ENCODE data around the gene DARS1.

DNA sequence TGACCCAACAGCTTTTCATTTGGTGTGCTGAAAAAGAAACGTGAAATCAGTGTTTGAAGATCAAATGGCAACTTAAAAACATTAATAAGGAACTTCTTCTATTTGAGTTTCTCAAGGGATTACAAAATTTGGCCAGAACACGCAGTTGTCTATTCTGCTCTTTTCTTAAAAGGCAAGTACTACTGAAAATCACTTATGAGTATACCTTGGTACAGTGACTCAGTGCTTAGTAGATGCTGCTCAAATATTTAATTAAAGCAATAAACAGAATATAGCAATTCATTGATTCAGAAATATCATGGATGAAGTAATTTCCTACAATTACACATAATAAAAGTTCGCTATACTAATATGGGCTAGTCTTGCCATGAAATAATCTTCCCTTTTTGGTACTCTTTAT is 70.9 kb downstream of the DARS1 start:
- TF ChIP-seq, protein P1, sequence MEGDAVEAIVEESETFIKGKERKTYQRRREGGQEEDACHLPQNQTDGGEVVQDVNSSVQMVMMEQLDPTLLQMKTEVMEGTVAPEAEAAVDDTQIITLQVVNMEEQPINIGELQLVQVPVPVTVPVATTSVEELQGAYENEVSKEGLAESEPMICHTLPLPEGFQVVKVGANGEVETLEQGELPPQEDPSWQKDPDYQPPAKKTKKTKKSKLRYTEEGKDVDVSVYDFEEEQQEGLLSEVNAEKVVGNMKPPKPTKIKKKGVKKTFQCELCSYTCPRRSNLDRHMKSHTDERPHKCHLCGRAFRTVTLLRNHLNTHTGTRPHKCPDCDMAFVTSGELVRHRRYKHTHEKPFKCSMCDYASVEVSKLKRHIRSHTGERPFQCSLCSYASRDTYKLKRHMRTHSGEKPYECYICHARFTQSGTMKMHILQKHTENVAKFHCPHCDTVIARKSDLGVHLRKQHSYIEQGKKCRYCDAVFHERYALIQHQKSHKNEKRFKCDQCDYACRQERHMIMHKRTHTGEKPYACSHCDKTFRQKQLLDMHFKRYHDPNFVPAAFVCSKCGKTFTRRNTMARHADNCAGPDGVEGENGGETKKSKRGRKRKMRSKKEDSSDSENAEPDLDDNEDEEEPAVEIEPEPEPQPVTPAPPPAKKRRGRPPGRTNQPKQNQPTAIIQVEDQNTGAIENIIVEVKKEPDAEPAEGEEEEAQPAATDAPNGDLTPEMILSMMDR (IDR thresholded peaks at IDR 0.05; ENCODE audit: poor library complexity), result no peak
- no peak for TF ChIP-seq EZH2 (IDR thresholded peaks at IDR 0.05; ENCODE audit: borderline replicate concordance)
